Progenitor cell of endocrine pancreas (in vitro differentiated cells): ENCODE results near the gene NAP1L1. TPM values are rescaled to one million over a fixed set of nuclear protein-coding genes. Genes with fewer than 3 reads are reported as not detected.

Experiments used
- total RNA-seq: library from RNA; stranded (reverse); gene quantifications from 2 replicates; pipeline ENCODE4 v1.2.1, GENCODE V29; 2021

Gene NAP1L1
- total RNA-seq, 1 donor from 2014 or later: 785 TPM

Other genes starting within 250 kb of the NAP1L1 start
- gene PHLDA1, start 52.9 kb downstream of the NAP1L1 start, total RNA-seq: 45.4 and 47.4 TPM in 2 replicates